HCT116 (cell line): Measurements from ENCODE around the gene FGF10. TPM values are rescaled to one million over a fixed set of nuclear protein-coding genes. Genes with fewer than 3 reads are reported as not detected.

Experiments
- ATAC-seq: fragments of 200-7000 bp; cut with Tn5 transposase; 2 replicates; pipeline ENCODE4 v1.9.1; 2020; ENCODE audit warnings: mild to moderate bottlenecking, moderate library complexity
- BruUV-seq: library from RNA; stranded (reverse); fragments of 400-500 nt; replicated peaks from 2 replicates; lab custom pipeline; 2021; lab: Mats Ljungman, UMichigan
- CTCF ChIA-PET: fragments of 300-600 bp; sonication (Branson Sonifier 250); formaldehyde crosslinking; loops from one replicate; lab custom pipeline; 2021; ENCODE audit warnings: antibody characterized with exemption; lab: Charles Lee
- POLR2A ChIA-PET: fragments of 300-600, 350-600 bp; sonication (Branson Sonifier 250); formaldehyde crosslinking; loops from one replicate; lab custom pipeline; 2021; ENCODE audit warnings: antibody characterized with exemption; lab: Charles Lee
- RAD21 ChIA-PET, 2 experiments: fragments of 300-600 bp; sonication (Branson Sonifier 250); formaldehyde crosslinking; loops; one replicate each; lab custom pipeline; 2023; ENCODE audit warnings: low total read pairs in 2 of 2; ENCODE audit not compliant: uncharacterized antibody in 2 of 2, unreplicated experiment in 2 of 2, low non-redundant PET in 1 of 2; lab: Charles Lee
- DNase-seq: peaks from one replicate; pipeline ENCODE4 v3.0.0-alpha.2; 2010; ENCODE audit warnings: low read depth, low spot score
- H2AFZ ChIP-seq: fragments of 200-600 bp; shearing (Covaris generic), sonication (generic); 2 replicates; pipeline ENCODE4 v1.6.1; 2017; ENCODE audit warnings: low read depth, mixed run types, mixed read lengths, antibody characterized with exemption, low read length; ENCODE audit not compliant: poor library complexity, severe bottlenecking
- H3K27ac ChIP-seq: 2 replicates; pipeline ENCODE4 v1.5.1; 2012; ENCODE audit warnings: low read depth, low read length
- H3K27me3 ChIP-seq: fragments of 200-600 bp; sonication (generic); 2 replicates; pipeline ENCODE4 v1.6.1; 2016; ENCODE audit warnings: mixed run types, low read length, mixed read lengths; ENCODE audit not compliant: insufficient read depth
- H3K36me3 ChIP-seq, 2 experiments: fragments of 200-500 bp in 1 of 2; fragments of 200-600 bp in 1 of 2; sonication (Bioruptor generic) in 1 of 2; sonication (generic) in 1 of 2; 2 replicates each; pipeline versions ENCODE4 v1.5.1 to v1.6.1; 2014 to 2016; ENCODE audit warnings: low read length in 2 of 2, inconsistent platforms in 1 of 2, mixed read lengths in 1 of 2, mixed run types in 1 of 2; ENCODE audit not compliant: insufficient read depth in 2 of 2, control insufficient read depth in 1 of 2
- H3K4me1 ChIP-seq, 2 experiments: fragments of 200-600 bp in 1 of 2; sonication (generic) in 1 of 2; 2 replicates each; pipeline versions ENCODE4 v1.5.1 to v1.6.1; 2012 to 2017; ENCODE audit warnings: low read length in 2 of 2, inconsistent platforms in 1 of 2, mild to moderate bottlenecking in 1 of 2, mixed read lengths in 1 of 2, mixed run types in 1 of 2, moderate library complexity in 1 of 2; ENCODE audit not compliant: insufficient read depth in 2 of 2, control insufficient read depth in 1 of 2
- H3K4me2 ChIP-seq: fragments of 200-600 bp; sonication (generic); 2 replicates; pipeline ENCODE4 v1.6.1; 2017; ENCODE audit warnings: mixed run types, low read length, mixed read lengths
- H3K4me3 ChIP-seq, 2 experiments: fragments of 200-600 bp in 1 of 2; sonication (generic) in 1 of 2; replicated peaks in 1 of 2; 2 replicates each; pipeline ENCODE4 v1.5.1; 2011 to 2016; ENCODE audit warnings: low read length in 2 of 2, control low read depth in 1 of 2, low read depth in 1 of 2, mild to moderate bottlenecking in 1 of 2, mixed read lengths in 1 of 2, mixed run types in 1 of 2
- H3K79me2 ChIP-seq: fragments of 200-600 bp; sonication (generic); 2 replicates; pipeline ENCODE4 v1.6.1; 2017; ENCODE audit warnings: mild to moderate bottlenecking, mixed run types, low read length, moderate library complexity, mixed read lengths; ENCODE audit not compliant: insufficient read depth
- H3K9ac ChIP-seq: fragments of 200-600 bp; sonication (generic); 2 replicates; pipeline ENCODE4 v1.6.1; 2016; ENCODE audit warnings: low read length, mixed read lengths
- H3K9me2 ChIP-seq: fragments of 200-600 bp; sonication (generic), shearing (Covaris generic); 2 replicates; pipeline ENCODE4 v1.6.1; 2017; ENCODE audit warnings: mixed run types, mild to moderate bottlenecking, moderate library complexity; ENCODE audit not compliant: insufficient read depth
- H3K9me3 ChIP-seq, 2 experiments: fragments of 200-500 bp in 1 of 2; fragments of 200-600 bp in 1 of 2; sonication (Bioruptor generic) in 1 of 2; sonication (generic) in 1 of 2; 2 replicates each; pipeline ENCODE4 v1.6.1; 2014 to 2017; ENCODE audit warnings: low read length in 2 of 2, mixed read lengths in 2 of 2, inconsistent platforms in 1 of 2, low read depth in 1 of 2, mild to moderate bottlenecking in 1 of 2, mixed run types in 1 of 2, moderate library complexity in 1 of 2; ENCODE audit not compliant: control insufficient read depth in 1 of 2, insufficient read depth in 1 of 2
- H4K20me1 ChIP-seq: fragments of 200-600 bp; sonication (generic), shearing (Covaris generic); 2 replicates; pipeline ENCODE4 v1.6.1; 2017; ENCODE audit warnings: mixed run types, mild to moderate bottlenecking, moderate library complexity; ENCODE audit not compliant: insufficient read depth
- CBX3 ChIP-seq: IDR thresholded peaks from 2 replicates; pipeline ENCODE4 v1.6.1; 2012; ENCODE audit warnings: low read depth
- EGR1 ChIP-seq: IDR thresholded peaks from 2 replicates; pipeline ENCODE4 v1.6.1; 2012; ENCODE audit warnings: low read depth
- ELF1 ChIP-seq: IDR thresholded peaks from 2 replicates; pipeline ENCODE4 v1.6.1; 2012; ENCODE audit warnings: low read depth, borderline replicate concordance
- JUND ChIP-seq: IDR thresholded peaks from 2 replicates; pipeline ENCODE4 v1.6.1; 2012
- POLR2A ChIP-seq: IDR thresholded peaks from 2 replicates; pipeline ENCODE4 v1.7.0; 2011; ENCODE audit warnings: borderline replicate concordance; ENCODE audit not compliant: insufficient read depth, insufficient read length; ENCODE audit errors: extremely low read depth
- REST ChIP-seq: IDR thresholded peaks from 2 replicates; pipeline ENCODE4 v1.6.1; 2012; ENCODE audit warnings: low read depth
- SIN3A ChIP-seq: IDR thresholded peaks from 2 replicates; pipeline ENCODE4 v1.6.1; 2012; ENCODE audit warnings: low read depth
- SP1 ChIP-seq: IDR thresholded peaks from 2 replicates; pipeline ENCODE4 v1.6.1; 2012; ENCODE audit warnings: low read depth
- SRF ChIP-seq: IDR thresholded peaks from 2 replicates; pipeline ENCODE4 v1.6.1; 2012; ENCODE audit warnings: low read depth
- TCF7L2 ChIP-seq: IDR thresholded peaks from 2 replicates; pipeline ENCODE4 v1.7.0; 2011; ENCODE audit warnings: borderline replicate concordance, inconsistent platforms; ENCODE audit not compliant: insufficient read depth, insufficient read length; ENCODE audit errors: extremely low read depth
- intact Hi-C: fragments of 100-400 bp; cut with micrococcal nuclease; formaldehyde crosslinking; loops from 2 replicates; pipeline ENCODE4 v1.10.0; 2022
- total RNA-seq: library from RNA; stranded (reverse); gene quantifications from one replicate; pipeline ENCODE4 v1.2.1, GENCODE V29; 2021; ENCODE audit not compliant: unreplicated experiment
- TF ChIP-seq, protein P1 (sequence below): IDR thresholded peaks from 2 replicates; pipeline ENCODE4 v1.6.1; 2012
- TF ChIP-seq, protein P2 (sequence below): IDR thresholded peaks from 2 replicates; pipeline ENCODE4 v1.6.1; 2011; ENCODE audit warnings: mild to moderate bottlenecking, low read length, moderate library complexity; ENCODE audit not compliant: insufficient replicate concordance; ENCODE audit errors: extremely low read depth

The FGF10 gene
- total RNA-seq, 1 experiment from 2014 or later, result not detected

DNA sequence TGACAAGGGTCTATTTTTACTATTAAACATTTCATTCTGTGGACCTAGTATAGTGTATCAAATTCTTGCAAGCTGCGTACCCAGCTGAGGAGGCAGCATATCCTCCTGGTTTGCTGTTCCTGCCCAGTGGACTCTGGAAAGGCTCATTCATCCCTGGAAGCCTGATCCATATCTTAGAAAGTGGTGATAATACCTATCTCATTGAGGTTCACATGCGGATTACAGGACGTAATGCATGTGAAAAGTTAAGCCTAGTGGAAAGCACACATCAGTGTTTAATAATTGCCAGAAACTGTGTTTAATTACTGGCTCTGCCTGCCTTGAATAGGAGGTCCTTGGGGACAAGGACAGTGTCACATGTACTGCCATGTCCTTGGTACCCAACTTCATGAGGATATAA is 132.0 kb downstream of the FGF10 start:
- CTCF ChIA-PET, result no interaction called here
- BruUV-seq, result no TSS peak
- TF ChIP-seq JUND (no peak), POLR2A (no peak), SP1 (no peak), SRF (no peak), CBX3 (no peak), REST (no peak), EGR1 (no peak), SIN3A (no peak), ELF1 (no peak), TCF7L2 (no peak)
- TF ChIP-seq, protein P1, sequence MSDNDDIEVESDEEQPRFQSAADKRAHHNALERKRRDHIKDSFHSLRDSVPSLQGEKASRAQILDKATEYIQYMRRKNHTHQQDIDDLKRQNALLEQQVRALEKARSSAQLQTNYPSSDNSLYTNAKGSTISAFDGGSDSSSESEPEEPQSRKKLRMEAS, result no peak
- TF ChIP-seq, protein P2, sequence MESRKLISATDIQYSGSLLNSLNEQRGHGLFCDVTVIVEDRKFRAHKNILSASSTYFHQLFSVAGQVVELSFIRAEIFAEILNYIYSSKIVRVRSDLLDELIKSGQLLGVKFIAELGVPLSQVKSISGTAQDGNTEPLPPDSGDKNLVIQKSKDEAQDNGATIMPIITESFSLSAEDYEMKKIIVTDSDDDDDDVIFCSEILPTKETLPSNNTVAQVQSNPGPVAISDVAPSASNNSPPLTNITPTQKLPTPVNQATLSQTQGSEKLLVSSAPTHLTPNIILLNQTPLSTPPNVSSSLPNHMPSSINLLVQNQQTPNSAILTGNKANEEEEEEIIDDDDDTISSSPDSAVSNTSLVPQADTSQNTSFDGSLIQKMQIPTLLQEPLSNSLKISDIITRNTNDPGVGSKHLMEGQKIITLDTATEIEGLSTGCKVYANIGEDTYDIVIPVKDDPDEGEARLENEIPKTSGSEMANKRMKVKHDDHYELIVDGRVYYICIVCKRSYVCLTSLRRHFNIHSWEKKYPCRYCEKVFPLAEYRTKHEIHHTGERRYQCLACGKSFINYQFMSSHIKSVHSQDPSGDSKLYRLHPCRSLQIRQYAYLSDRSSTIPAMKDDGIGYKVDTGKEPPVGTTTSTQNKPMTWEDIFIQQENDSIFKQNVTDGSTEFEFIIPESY, result no peak

More for the DNA sequence above, 132.0 kb downstream of the FGF10 start:
- H2AFZ ChIP-seq, result no peak overlapping the region
- no peak overlapping the region for H3K4me3 ChIP-seq
- H4K20me1 ChIP-seq, result no peaks in the 10 kb centered on the region
- no peaks in the 10 kb centered on the region for H3K27me3 ChIP-seq
- no peak overlapping the region for H3K4me2 ChIP-seq
- intact Hi-C loops, result no loop called here
- no peak for DNase-seq
- H3K27ac ChIP-seq, result no peak overlapping the region
- H3K4me1 ChIP-seq, result no peaks in the 10 kb centered on the region
- no peaks in the 10 kb centered on the region for H3K79me2 ChIP-seq
- no peak overlapping the region for H3K9ac ChIP-seq
- H3K36me3 ChIP-seq, result no peaks in the 10 kb centered on the region
- ChIA-PET POLR2A (no interaction called here), RAD21 (no interaction called here)
- H3K9me2 ChIP-seq, result no peaks in the 10 kb centered on the region
- no peak for ATAC-seq
- H3K9me3 ChIP-seq, result no peaks in the 10 kb centered on the region
